SK-N-MC (cell line): ENCODE data around the gene SETD2.

Source experiments
- EZH2 ChIP-seq: fragments of 200-600 bp; sonication (generic); IDR thresholded peaks from one replicate; pipeline ENCODE4 v1.6.1; 2017; ENCODE audit warnings: antibody characterized with exemption
- FOXP2 ChIP-seq: optimal IDR thresholded peaks from 2 replicates; pipeline ENCODE3; 2011; ENCODE audit warnings: mild to moderate bottlenecking, moderate library complexity; ENCODE audit not compliant: insufficient read depth; ENCODE audit errors: extremely low read length, control extremely low read depth
- POLR2AphosphoS5 ChIP-seq: IDR thresholded peaks from 2 replicates; pipeline ENCODE4 v1.6.1; 2012; ENCODE audit warnings: mild to moderate bottlenecking, low read depth, low read length, borderline replicate concordance

DNA sequence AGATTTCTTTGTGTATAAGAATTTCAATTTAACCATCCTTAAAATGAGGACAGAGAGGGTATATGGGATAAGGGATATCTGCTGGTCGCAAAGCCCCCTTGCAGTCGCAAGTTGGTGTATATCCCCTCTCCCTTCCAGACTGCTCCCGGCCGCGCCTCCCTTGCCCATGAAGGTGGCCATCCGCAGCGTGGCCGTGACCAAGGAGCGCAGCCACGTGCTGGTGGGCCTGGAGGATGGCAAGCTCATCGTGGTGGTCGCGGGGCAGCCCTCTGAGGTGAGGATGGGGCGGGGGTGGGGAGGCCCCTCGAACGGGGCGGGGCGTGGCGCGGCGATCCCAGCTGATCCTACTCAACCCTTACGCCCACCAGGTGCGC lies 155.1 kb downstream of the SETD2 start:
- TF ChIP-seq EZH2 (no peak), POLR2AphosphoS5 (no peak), FOXP2 (no peak)
